GM18511 (cell line): ENCODE measurements around the gene CEMP1.

Experiments used
- ATAC-seq: cut with Tn5 transposase; IDR thresholded peaks from one replicate; pipeline ENCODE4 v1.9.1; 2021; ENCODE audit warnings: mild to moderate bottlenecking, moderate library complexity; ENCODE audit not compliant: unreplicated experiment

The CEMP1 gene

DNA sequence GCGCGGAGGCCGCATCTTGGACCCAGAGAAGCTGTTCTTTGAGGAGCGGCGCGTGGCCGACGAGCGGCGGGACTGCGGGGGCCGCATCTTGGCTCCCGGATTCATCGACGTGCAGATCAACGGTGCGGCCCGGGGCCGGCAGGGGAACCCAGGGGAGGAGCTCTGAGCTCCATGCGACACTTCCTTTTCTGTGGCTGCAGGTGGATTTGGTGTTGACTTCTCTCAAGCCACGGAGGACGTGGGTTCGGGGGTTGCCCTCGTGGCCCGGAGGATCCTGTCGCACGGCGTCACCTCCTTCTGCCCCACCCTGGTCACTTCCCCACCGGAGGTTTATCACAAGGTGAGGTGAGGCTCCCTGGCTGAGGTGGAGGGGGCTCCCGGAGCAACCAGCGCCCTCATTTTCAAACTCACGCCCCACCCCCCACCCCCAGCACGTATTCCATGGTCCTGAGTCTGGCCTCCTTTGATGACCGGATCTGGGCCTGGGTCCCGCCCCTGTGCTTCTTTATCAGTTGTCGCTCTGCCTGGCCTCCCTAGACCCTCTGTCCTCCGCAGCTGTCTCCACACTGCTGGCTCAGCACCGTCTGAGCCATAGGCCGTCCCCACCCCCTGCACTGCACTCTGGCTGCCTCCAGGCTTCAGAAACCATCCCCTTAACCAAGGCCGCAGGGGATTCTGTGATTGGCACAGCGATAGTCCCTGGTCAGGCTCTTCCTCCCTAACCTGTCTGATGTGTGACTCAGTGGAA, 10.2 kb downstream of the CEMP1 start:
- peak; percentile 5 for ATAC-seq

DNA sequence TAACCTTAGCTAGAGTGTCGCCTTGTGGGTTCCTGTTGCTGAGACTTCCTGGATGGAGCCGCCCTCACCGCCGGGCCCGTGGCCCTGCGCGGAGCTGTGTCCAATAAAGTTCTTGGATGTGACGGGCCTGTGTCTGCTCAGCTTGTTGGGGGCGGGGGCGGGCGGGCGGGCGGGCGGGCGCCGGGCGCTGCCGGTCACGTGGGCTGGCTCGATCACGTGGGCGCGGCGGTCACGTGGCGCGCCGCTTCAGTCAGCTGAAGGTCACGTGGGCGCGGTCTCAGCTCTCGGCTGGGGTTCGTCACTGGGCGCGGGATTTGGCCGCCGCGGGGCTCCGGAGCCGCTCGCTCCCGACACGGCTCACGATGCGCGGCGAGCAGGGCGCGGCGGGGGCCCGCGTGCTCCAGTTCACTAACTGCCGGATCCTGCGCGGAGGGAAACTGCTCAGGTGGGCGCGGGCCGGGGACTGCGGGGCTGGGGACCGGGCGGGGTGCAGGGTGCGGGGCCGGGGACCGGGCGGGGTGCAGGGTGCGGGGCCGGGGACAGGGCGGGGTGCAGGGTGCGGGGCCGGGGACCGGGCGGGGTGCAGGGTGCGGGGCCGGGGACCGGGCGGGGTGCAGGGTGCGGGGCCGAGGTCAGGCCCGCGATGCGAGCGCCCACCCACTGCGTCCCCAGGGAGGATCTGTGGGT, 11.0 kb downstream of the CEMP1 start, which contains the start of gene AMDHD2:
AMDHD2 (plus strand) TSS at position 275 of the 687 bp plus-strand sequence; CDS start at position 363, 88 bp downstream.
- peak; percentile 66 for ATAC-seq

DNA sequence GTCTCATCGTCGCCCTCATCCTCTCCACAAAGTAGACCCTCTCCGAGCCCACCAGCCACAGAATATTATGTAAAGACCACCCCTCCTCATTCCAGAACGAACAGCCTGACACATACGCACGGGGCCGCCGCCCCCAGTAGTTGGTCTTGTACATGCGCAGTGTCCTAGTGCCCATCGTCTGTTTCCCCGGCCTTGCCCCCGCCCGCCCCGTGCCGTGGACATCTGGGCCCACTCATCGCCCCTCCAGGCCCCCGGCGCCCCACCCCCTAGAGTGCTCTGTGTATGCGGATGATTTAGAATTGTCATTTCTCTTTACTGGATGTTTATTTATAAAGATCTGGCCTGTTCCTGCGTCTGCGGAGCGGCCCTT, 11.5 kb downstream of the CEMP1 start:
- ATAC-seq = no peak

DNA sequence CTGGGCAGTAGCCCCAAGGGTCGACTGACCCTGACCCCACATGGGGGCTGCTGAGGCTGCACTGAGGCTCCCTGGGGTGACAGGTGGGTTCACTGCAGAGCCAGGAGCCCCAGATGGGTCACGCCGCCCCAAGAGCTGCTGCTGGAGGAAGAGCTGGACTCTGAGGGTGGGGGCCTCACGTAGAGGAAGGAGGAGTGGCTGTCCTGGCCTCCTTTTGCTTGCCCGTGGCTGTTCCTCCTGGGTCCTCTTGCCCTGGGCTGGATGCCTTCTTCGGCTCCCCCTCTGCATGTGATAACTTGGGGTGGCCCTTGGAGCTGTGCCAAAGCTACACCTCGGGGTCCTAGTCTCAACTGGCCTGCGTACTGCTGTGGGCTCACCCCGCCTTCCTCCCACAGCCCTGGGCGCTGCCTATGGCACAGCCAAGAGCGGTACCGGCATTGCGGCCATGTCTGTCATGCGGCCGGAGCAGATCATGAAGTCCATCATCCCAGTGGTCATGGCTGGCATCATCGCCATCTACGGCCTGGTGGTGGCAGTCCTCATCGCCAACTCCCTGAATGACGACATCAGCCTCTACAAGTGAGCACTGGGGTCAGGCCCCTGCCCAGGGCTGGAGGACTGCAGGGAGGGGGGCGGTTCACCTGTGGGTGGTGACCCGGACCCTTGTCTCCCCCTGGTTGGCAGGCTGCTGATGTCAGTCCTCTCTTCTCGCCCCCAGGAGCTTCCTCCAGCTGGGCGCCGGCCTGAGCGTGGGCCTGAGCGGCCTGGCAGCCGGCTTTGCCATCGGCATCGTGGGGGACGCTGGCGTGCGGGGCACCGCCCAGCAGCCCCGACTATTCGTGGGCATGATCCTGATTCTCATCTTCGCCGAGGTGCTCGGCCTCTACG, 12.1 kb downstream of the CEMP1 start:
- ATAC-seq = no peak

DNA sequence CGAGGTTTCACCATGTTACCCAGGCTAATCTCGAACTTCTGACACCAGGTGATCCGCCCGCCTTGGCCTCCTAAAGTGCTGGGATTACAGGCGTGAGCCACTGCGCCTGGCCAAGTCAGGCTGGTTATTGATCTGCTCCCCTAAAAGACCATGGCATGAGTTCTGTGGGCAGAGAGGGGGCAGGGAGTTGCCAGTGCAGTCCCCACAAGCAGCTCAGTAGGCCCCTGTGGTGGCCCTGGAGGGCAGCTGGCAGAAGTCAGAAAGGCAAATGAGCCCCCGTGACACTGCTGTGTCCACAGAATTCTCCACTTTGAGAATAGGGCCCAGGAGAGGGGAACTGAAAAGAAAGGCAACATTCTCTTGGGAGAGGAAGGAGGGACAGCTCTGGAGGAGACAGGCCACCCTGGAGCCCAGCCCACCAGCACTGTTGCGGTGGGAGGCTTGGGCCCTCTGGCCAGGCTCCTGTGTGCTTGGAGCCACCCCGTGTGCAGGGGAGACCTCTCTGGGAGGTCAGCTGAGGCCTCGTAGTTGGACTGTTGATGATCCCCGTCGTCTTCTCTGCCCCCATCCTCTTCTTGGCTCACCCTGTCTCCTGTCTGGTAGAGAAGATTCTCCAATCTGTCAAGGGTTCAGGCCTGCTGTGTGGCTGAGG, 13.1 kb downstream of the CEMP1 start:
- no peak for ATAC-seq

DNA sequence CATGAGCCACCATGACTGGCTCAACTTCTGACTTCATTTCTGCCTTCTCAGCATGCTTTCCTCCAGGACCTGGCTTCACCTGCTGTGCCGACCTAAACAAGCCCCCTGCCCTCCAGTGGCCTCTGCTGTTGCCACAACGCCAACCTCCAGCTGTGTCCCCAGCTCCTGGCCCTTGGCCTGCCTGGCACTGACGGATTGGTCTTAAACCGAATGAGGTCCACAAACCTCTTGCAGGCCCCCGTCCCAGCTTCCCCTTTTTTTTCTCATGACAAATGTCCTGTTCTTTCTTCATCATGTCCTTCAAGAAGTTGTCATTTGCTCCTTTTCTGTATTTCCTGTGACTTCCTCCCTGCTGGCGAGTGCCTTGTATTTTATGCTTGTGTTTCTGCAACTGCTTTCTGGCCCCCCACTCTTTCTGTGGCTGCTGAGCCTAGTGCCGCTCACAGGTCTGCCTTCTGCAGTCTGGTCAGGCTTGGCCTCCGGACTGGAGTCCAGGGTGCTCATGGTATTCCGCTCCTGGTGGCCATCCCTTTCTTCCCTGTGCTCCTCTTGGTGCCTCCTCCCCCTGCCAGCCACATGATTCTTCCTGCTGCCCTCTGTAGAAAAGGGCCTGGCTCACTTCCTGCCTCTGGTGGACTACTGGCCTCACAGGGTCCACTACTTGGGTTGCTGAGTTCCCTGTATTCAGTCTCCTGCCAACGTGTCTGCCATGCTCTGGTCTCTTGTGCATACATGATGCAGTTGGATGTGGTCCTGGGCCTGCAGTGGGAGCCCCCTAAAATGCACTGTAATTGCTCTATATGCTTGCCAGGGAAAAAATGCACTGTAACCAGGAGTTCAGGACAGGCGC, 14.6 kb downstream of the CEMP1 start:
- ATAC-seq = no peak

DNA sequence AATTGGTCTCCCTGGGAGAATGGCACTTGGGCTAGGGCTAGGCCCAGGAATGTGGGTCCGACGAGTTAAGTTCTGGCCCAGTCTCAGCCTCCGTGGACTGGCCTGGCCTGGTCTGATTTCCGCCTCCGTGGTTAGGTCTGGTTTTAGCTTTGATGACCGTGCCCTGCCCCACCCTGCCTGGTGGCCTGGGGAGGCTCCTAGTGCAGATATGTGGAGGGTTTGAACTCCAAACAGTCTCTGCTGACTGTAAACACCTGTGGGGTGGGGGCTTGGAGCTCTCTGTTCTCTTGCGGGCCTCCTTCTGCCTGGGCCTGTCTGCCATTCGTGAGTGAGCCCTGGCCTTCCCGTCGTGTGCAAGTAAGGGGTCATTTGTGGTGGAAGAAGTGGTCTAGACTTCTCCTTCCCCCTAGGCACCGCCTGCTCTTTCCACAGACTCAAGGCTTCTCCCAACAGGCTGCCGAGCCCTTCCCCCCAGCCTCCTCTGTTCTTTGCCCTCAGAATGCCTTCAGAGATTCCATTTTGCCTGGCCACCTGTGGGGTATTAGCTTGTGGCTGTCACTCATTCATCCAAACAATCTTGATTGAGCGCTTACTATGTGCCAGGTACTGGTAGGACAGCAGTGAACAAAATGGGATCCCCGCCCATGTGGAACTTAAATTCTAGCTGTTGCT, 15.9 kb downstream of the CEMP1 start:
- no peak for ATAC-seq

DNA sequence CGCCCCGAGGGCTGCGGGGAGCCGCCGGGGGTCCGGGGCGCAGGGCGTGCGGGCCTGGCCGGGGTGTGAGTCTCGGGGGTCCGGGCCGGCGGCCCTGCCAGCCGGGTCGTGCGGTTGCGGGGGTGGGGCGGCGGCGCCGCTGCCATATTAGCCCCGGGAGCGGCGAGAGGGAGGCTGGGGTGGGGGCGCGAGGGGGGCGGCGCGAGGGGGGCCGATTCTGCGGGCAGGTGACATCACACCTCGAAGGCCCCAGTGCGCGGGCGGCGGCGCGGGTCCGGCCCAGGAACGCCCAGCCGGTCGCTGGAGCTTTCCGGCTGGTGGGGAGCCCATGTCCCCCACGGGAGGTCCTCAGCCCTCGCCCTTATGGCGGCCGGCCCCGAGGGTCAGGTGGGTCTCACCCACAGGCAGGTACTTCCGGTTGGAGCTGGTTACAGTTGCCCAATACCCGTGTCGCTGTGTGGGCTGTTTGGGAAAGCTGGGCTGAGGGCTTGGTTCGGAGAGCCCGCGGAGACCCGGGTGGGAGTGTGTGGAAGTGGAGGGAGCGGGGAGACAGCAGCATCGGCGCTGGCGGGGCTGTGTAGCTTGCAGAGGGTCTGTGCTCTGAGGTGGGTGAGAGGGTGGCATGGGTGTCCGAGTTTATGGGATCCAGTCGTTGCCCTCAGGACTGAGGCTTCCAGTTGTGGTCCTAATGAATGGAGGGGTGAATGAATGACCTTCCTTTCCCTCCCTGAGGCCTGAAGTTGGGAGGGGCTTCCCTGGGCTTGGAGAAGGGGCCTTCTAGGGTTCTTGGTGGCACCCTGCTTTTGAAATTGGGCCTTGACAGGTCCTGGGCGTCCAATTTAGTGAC, 16.7 kb downstream of the CEMP1 start:
- ATAC-seq = no peak

DNA sequence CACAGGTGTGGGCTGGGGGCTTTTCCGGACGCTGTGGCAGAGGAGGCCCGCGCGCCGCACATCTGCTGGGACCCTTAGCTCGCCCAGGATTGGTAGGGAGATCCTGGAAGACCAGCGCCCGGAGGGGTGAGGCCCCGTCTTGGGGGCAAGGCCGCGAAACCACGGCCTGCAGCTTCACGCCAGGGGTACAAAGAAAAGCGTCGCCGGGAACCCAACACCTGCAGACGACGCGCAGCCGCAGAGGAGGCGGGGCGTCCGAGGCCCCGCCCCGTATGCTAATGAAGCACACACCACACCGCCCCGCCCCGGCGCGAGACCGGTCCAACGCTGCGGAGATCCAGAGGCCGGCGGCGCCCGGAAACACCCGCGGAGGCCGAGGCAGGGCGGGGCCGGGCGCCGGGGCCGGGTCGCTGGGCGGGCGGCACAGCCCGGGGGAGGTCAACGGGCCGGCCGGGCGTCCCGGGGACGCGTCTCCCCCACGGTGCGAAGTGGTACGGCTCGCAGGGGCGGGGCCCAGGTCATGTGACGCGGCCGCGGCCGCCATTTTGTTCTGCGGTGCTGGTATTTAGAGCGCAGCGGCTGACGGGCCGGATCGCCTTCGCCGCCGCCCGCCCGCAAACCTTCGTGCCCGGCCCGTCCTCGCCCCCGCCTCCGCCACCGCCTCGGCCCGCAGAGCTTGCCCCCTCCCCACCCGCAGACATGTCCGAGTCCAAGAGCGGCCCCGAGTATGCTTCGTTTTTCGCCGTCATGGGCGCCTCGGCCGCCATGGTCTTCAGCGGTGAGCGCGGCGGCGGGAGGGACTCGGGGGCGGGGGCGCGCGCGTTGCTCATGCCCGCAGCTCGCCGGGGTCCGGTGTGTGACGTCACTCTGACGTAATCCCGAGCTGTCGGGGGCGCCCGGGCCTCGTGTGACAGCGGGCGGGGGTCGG, 17.5 kb downstream of the CEMP1 start, which contains the start of gene ATP6V0C:
ATP6V0C (plus strand) TSS at position 548 of the 928 bp plus-strand sequence; CDS start at position 700, 152 bp downstream.
- ATAC-seq = peak; percentile 61

DNA sequence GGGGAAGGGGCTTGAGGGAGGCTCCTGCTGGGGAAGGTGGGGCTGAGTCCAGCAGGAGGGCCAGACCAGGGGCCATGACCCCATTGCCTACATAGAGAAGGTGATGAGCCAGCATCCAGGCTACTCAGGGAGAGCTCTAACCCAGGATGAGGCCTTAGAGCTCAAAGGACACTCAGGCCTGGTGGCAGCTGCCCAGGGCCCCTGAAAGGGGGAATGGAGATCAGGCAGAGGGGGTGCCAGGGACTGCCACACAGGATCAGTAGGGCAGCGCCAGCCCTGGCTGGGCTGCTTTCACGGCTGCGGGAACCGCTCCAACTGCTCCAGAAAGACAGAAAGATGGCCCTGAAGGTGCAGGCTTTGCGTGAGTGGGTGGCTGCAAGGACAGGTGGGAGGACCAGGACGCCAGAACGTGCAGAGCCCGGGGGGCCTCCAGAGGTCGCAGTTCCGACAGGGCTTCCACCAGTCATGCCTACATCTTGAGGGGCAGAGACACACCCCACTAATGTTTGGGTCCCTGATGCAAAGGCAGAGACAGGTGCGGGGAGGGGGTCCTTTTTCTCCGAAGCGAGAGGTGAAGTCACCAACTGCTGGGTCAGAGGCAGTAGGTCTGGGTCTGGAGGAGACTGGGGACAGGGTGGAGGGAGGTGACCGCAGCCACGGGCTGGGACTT, 18.3 kb downstream of the CEMP1 start:
- ATAC-seq = peak; percentile 1

DNA sequence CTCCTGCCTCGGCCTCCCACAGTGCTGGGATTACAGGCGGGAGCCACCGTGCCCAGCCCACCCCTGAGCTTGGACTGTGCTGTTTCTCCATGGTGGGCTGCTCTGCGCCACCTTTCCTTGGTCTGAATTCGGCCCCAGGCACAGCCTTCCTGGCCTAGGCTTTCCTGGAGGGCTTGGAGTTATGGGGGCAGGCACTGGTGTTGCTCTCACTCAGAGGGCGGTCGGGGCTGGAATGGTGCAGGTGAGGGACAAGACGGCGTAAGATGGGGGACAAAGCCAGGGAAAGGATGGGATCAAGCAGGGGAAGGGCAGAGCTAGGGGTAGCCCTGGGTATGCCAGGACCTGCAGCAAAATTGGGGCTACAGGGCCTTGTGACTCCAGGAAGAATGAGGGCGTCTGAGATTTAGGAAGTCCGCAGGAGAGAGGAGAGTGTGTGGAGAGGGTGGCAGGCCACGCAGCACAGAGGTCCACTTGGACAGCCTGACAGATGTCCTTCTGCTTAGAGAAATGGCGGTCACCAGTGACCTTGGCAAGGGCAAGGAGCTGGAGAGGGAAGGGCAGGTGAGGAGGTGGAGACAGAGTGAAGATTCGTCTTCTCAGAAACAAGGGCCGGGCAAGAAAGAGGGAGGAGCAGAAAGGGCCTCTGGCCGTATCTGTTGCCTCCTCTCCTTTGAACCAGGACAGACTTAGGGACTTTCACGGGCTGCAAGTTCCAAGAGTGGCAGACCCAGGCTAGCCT, 19.0 kb downstream of the CEMP1 start:
- ATAC-seq = no peak

DNA sequence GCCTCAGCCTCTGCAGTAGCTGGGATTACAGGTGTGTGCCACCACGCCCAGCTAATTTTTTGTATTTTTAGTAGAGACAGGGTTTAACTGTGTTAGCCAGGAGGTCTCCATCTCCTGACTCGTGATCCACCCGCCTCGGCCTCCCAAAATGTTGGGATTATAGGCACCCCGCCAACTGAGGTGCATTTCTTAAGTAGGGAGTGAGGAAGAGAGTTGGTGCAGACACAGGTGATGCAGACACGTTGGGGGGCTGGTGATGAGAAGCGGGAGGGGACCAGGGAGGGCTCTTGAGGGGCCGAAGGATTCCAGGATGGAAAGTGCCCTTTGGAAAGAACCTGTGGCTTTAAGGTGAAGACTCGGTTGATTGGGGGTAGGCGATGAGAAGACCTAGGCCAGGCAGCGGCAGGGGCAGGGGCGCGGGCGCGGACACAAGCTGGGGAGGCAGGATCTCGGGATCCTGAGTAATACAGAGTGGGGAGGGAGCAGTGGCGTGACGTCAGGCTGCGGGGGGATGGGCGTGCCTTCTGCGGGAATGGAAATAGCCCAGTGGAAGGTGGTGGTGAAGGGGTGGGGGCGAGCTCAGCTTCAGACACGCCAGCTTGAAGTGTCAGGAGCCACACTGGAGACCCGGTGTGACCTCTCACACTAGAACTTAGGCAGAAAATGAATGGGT, 19.9 kb downstream of the CEMP1 start:
- ATAC-seq = no peak

DNA sequence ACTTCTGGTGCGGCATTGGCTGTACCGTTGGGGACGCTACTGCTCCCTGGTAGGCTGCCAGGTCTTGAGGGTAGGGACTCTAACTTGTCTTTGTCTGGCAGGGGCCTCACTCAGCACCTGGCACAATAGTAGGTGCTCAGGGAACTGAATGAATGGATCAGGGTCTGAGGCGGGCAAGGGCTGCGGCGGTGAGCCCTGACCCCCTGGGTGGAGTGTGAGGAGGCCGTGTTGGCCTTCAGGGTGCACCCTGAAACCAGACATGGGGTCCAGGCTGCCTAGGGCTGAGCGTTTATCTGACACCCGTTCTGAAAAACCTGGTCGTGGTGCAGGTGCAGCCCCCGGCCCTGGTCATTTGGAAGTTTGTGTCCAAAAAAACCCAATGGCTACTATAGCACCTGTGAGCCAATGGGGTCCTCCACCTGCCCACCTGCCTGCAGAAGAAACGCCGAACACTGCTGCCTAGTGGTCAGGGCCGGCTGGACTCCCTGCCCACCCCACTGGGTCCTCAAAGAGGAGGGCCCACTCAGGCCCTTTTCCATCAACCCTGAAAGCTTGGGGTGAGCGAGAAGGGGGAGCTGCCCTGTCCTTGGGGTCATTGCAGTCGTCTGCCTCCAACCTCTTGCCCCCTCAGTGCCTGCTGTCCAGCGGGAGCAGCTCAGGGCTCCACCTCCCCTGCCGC, 22.3 kb downstream of the CEMP1 start:
- no peak for ATAC-seq

DNA sequence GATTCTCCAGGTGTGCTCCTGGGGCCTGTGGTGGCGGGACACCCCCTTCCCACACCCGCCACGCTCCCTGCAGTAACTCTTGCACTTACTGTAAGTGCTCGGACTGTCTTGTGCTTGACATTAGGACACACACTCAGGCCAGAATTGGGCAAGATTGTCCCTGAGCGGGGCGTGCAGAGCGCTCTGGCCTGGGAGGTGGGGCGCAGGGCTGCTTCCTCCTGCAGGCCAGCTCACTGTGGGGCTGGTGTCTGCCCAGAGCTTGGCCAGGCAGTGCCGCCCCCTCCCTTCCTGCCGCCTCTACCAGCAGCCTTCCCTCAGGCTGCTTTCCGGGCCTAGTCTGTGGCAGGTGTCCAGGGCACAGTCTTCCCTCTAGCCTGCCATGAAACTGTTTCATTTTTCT, 23.5 kb downstream of the CEMP1 start:
- ATAC-seq = no peak

DNA sequence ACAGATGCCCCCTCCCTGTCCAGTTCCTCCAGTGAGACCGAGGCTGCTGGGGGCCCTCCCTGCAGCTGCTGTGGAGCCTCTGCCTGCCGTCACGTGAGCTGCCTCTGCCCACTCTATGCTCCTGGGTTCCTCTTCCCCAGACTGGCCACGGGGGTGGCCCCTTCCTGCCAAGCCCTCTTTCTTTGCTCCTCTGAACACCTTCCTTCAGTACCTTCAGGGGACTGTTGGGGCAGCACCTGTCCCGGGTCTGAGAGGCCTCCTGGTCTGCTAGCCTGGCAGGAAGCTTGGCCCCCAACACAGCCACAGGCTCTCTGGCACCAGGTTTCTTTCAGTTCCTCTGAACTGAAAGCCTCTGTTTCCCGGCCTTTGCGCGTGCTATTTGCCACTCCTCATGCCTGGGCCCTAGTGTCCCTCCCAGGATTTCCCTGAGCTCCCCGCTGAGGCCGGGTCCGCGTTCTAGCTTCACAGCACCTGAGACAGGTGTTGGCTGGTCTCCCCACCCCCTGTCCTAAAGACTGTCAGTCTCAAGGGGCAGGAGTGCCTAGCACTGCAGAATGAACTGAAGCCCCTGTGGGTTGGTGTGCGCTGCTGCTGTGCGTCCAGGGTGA, 24.1 kb downstream of the CEMP1 start:
- ATAC-seq = no peak
